Adrenal gland (tissue), 5 donors: ENCODE measurements around the gene TMEM259.

Source experiments
- CTCF ChIP-seq, 6 experiments: fragments of 450-650 bp in 4 of 6; fragments of 200-600 bp in 2 of 6; sonication (generic) in 1 of 6; IDR thresholded peaks; 1 replicate in 5 of 6; 2 replicates in 1 of 6; pipeline versions ENCODE4 v1.5.1 to v1.8.0; 2016 to 2021; ENCODE audit warnings: antibody characterized with exemption in 6 of 6, mild to moderate bottlenecking in 2 of 6, moderate library complexity in 1 of 6
- POLR2A ChIP-seq, 2 donors: fragments of 450-650 bp; IDR thresholded peaks; one replicate each; pipeline ENCODE4 v1.6.1; 2017; ENCODE audit warnings: antibody characterized with exemption in 2 of 2, mild to moderate bottlenecking in 2 of 2, moderate library complexity in 1 of 2
- donor health status: DM: no; HTN: no; CAD: no.

GRCh38 chr19:1001538-1002166, 19.3 kb downstream of the TMEM259 start:
- TF ChIP-seq CTCF (IDR thresholded peaks at IDR 0.05), result peak; percentile 82 to 92 (median 88)
- TF ChIP-seq POLR2A (IDR thresholded peaks at IDR 0.05), result no peak
